HG02970 (cell line): Measurements from ENCODE around the gene TNS3.

Source experiments
- ATAC-seq: cut with Tn5 transposase; IDR thresholded peaks from one replicate; pipeline ENCODE4 v1.9.1; 2021; ENCODE audit warnings: mild to moderate bottlenecking, moderate library complexity, moderate number of reproducible peaks; ENCODE audit not compliant: unreplicated experiment, low FRiP score

TNS3 gene

DNA sequence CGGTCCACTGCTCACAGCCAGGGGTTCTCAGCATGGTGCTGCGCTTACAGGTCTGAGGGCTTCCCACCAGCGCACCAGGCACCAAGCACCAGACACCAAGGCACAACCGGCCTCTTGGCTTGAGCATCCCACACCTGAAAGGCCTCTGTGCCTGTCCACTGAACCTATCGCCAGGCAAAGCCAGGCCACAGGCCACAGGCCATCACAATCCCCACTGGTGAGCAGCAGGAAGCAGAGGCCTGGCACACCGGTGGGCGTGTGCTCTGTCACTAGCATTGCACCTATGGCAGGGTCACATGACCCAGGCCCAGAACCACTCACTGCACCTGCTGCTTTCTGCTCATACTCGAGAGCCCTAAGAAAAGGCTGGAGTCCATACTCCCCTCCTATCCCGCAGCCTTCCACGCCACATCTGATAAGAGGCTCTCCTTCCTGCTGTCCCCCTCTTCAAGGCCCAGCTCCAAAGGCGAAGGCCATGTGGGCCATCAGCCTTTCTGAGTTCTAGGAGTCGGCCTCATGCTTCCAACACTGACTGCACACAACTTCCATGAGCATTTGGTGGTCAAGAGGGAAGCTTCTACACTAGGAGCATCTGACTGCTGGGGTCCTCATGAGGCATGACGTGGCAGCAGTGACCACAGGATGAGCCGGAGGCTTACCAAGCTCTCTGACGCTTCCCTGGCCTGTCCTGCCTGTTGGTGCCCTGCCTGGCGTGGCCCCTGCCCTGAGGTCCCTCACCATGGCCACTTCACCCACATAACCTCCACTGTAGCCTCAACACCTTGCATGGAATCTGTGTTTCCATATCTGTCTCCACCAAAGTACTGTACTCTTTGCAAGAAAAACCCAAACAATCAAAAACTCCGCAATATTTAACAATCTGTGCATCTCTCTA, 166.3 kb downstream of the TNS3 start:
- ATAC-seq = no peak

DNA sequence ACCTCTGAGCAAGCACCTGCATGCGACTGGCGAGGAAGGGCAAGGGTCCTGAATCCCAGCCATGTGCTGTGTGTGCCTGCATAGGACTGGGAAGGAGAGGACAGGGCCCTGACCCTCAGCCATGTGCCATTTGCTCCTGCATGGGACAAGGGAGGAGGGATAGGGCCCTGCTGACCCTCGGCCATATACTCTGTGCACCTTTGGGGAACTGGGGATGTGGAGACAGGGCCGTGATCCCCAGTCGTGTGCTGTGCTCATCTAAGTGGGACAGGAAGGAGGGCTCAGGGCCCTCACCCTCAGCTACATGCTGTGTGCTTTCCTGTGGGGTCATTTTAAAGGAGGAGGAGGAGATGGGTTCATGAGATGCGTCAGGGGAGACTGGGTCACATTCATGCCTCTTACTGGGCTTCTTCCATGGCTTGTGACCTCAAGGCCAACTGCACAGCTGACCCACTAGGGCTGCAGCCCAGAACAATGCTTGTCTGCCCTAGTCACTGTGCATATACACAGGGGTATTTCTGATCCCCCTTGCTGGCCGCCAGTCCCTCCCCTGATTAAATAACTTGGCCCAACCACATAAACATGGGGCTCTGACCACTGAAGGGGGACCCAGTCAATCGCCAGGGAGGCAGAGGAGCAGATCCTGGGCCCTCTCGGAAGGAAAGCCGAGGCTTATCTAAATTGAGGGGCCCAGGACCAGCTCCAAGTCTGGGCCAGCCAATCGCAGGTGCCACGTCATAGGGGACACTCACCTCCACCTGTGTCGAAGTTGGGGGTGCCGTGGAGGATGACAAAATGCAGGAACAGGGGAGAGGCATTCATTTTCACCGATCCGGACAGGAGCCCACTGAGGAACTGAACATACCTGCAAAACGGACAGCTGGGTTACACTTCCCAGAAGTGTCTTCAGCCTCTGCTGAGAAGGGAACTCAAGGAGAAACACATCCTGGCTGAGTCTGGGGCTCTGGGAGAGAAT, 167.3 kb downstream of the TNS3 start:
- no peak for ATAC-seq

DNA sequence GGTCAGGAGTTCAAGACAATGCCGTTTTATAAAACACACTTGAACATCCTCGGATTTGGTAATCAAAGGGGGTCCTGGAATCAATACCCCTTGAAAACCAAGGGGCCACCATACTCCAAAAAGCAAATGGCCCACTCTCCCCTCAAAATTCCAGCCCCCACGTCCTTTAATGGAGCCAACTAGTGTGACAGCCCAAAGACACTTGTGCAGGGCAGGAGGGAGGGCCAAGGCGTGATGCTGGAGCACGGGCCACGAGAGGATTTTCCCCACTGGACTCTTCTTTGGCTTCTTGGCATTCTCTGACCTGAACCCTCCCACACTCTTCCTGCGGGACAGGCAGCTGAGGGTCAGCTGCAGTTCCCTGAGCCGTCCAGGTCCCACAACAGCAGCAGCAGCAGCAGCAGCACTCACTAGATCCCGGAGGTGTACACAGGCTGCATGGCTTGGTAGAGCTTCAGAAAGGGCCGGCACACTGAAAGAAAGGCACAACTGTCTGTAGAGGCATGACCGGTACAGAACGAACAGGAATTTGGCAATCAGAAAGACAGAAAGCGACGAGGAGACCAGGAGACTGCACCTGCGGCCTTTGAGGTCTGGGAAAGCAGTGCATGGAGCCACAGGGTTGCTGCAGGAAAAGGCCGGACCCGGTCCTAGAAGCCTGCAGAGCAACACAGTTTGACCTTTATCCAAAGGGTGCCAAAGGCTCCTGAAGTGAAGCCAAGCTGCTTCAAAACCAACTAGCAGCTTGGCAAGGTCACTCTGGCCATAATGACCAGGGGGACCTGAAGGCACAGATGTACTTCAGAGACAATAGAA, 168.2 kb downstream of the TNS3 start:
- no peak for ATAC-seq

DNA sequence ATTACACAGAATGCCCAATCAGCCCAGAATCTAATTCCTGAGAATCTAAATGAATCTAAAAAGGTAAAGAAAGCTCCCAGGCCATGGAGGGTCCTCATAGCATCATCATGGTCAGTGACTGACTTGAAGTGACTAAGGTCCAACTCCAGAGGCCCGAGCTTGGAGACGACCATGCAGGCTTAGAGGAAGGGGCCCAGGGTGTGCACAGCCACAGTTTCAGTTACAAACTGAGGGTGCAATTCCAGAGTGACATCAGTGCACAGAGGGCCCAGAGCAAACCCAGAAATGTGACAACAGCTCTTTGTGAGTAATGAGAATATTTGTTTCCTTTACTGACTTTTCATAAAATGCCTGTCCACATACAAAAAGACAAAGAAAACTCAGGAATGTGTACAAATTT, 170.0 kb downstream of the TNS3 start:
- ATAC-seq = no peak

DNA sequence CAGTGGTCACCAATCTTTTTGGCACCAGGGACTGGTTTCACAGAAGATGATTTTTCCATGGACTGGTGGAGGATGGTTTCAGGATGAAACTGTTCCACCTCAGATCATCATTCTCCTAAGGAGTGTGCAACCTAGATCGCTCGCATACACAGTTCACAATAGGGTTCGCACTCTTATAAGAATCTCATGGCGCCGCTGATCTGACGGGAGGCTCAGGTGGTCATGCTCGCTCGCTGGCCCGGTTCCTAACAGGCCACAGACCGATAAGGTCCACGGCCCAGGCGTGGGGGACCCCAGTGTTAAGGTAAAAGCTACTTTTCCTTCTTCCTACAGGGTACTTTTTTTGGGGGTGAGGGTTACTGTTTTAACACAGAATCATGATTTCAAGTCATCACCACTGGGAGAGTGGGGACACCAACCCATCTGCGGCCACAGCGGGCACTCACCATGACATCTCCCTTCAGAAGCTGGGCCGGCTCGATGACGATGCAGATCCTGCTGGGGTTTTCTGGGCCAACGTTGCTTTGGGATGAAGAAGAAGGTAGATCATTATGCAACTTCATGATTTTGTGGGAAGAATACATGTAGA, 170.5 kb downstream of the TNS3 start:
- ATAC-seq = no peak

DNA sequence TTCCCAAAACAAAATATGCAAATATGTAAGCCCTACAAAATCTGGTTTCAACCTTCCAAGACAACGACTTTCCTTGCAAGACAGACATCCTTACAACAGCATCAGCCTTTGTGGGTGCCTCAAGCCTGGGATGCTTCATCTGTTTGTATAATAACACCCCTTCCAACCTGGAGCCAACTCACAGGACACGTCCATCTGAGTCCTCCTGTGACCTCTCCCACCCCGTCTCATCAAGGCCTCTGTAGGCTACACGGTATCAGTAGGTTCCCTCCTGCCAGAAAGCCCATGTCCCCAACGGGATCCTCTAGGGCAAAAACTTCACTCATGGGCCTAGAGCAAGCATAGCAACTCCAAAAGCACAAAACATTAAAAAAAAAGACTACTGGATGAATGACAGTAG, 173.2 kb downstream of the TNS3 start:
- no peak for ATAC-seq

DNA sequence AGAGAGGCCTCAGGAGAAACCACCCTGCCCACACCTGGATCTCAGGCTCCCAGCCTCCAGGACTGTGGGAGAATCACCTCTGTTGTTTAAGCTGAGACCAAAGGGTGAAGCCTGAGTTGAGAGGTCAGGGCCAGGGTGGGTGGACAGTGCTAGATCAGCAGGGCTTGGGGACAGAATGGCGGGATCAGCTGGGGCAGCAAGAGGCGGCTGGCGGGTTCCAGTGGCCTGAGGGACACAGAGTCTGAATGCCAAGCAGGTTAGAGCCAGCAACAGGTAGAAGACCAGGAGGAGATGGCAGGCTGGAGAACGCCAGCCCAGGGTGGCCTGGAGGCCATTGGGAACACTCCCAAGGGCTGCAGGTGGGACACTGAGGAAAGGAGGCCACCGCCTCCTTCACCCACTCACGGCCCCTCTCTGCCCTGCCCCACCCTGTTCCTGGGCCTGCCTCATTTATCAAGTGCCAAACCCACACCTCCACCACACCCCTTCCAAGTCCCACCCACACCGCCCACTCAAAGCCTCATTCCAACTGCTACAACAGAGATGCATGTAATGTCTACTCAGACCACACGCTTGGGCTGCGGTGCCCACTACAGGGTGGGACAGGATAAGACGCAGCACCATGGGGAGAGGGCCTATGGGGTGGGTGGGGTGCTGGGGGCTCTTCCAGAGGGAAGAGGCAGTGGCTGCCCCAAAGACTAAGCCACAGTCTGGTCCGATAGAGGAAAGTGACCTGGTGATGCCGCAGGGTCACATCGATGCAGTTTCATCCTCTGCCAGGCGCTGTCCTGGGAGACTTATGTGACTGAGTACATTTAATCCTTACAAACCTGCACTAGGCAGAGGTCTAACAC, 173.9 kb downstream of the TNS3 start:
- no peak for ATAC-seq

DNA sequence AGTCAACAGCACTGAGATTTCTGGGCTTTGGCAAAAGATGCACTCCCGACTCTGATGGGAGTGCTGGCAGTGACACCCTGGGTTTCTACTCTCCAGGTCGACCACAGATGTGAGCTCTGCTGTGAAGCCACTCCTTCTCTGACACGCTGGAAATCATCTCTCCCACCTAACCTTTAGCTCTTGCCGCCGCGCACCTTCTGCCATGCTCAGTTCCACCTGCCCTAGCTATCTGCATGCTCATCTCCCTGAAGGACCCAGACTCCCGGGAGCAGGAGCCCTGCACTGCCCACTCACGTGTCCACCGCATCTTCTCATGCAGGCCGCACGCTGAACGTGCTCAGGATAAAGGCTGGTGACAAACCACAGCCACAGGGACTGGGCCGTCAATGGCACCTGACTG, 174.8 kb downstream of the TNS3 start:
- ATAC-seq = no peak

DNA sequence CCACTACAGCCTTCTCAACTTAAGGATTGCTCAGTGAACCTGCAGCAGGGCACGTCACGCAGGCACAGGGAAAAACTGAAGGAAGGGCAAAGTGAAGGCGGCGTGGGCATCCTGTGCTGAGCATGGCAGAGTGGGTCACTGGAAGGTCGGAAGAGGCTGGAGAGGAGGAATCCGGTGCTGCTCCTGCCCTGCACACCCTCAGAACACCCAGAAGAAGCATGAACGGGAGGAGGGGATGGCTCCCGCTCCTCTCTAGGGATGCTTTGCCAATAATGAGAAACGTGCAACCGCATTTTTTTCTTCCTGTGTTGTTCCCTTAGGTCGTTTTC, 175.1 kb downstream of the TNS3 start:
- no peak for ATAC-seq

DNA sequence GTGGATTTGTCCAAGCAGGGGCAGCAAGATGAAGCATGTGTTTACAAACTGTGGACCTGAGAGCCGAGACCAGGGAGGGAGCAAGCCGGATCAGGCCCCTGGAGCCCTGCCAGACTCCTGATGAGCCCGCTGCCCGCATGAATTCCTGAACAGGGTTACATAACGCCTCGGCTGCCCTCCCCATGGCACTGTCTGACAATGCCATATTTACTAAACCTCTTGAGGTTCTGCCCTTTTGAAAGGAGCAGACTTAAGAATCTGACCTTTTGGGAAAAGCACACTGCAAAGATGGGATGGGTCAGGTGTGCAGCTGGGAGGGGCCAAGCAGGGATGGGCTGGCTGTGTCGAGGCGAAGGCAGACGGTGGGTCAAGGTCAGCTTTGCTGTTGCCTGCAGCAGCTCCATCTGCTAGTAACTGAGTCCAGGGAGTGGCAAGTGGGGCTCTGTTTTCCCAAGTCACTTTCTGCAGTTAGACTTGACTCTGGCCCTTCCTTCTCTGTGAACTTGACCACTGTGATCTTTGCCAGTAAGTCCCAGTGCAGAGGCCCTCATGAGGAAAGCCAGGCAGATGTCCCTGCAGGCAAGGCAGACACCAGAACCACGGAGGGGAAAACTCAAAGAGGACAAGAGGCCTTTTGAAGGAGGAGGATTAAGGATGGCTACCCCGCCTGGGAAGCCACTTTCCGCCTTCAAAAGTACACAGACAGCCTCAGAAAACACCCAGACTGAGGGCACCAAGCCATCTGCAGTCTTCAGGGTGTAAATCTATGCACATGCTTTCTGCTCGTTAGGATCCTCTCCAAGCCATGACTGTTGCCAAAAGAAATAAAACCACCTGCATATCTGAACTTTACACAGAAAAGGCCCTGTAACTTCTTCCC, 175.8 kb downstream of the TNS3 start:
- ATAC-seq = no peak

DNA sequence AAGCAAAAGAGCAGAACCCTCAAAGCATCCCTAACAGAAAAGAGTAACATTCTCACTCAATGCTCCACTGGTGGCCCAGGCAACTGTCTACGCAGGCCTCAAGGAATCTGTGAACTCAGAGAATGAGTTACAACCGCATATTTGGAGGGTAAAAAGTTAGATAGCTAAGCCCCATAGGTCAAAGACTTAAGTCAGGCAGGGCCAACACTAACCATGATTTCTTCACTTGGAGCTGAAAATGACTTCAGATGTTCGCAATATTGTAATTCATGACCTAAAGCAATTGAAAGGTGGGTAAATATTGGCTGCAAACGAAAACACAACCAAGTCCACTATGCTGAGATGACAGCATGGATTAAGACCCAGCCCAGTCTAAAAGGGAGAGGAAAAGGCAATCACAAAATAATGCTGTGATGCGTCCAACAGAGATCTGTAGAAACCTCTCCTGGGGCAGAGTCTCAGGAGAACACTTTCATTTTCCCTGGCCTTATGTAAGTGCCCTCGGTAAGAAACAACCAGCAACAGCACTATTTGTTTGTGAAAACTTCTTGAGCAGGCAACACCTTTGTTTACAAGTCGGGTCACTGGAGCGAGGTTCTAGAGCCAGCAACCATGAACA, 176.5 kb downstream of the TNS3 start:
- no peak for ATAC-seq

DNA sequence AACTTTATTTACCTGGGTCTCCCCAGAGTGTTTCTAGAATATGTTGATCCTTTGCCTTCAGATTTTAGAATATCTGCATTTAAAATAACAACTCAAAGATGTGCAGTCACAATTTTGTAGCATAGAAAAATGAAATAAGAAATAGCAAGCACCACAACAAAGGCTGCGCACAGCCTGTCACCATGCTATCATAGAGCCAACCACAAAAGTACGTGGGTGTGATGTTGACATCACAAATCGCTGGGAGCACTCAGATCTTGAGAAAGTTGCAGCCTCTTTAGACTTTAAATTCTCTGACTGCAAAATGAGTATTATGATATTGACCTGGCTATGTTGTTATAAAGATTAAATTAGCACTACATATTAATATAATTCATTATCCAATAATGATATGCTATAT, 177.9 kb downstream of the TNS3 start:
- ATAC-seq = no peak

DNA sequence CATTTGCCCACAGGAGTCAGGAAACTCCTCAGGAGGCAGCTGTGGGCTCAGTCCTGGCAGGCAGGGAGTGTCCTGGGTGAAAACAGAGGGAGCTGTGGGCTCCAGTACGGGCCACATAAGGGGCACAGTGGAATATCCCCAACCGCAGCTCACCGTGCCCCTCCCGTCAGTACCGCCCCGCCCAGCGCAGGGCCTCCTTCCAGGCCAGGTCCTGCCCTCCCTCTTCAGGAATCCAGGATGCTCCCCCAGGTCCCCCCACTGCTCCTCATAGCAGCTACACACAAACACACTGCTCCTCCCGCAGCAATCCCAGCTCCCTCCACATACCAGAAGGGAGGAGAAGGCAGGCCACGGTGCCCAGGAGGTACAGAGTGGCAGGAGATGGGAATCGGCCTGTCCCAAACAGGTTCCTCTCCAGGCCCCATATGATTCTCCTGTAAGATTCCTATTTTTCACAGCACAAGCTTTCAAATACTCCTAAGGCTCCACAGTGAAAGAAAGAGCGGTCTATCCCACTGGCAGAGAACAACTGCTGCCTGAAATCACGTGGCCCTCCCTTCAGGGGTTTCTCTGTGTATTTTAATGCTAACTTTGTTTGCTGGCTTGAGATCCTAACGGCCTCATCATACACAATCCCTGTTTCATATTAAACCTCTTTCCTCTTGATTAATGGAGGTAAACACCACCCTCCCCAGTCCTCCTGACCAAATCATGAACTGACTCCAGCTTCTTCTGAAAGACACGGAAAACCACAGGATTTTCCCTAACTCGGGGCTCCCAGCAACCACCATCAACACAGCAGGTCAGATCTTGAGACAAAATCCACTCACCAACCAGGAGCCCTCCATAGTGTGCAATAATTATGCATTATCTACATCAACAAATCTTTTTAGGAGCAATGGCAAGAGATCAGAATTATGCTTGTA, 178.7 kb downstream of the TNS3 start:
- ATAC-seq = no peak

DNA sequence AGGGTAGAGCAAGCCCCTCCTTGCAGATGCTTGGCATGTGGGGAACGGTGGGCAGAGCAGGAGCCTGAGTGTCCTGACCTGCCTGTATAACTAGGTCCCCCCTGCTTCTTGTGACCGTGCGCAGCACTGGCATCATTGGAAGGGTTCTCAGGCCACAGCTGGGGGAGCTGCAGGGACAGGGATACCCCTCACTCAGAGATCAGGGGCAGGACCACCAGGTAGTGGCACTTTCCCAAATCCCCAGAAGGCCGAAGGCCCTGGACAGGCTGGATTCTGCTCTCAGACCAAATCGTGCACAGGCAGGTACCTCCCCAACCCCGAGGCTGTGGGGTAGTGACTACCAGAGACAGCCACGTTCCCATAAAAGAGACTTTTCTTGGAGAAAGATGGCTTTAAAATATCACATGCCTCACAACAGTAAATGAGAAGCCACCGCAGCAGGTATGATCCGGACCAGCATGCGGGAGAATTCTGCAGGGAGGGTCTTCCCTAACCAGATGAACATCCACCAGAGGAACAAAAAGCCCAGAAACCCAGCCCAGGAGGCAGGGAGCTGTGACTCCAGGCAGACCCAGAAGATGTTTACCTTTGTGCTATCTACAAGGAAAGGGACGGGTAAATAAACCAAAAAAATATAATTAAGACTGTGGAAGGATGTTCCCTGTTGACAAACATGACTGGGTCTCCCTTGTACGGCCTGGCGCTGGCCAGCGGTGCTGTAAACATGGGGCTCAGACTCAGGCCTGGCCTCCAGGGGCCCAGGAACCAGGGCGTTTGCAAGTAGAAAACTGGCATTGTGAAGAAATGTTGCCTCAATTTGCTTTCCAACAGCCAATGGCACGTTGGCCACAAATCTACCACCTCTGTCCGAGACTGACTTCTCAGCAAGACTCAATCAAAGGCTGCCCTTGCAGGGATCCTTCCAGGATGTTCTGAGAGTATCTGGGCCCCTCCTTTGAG, 180.0 kb downstream of the TNS3 start:
- ATAC-seq = no peak

DNA sequence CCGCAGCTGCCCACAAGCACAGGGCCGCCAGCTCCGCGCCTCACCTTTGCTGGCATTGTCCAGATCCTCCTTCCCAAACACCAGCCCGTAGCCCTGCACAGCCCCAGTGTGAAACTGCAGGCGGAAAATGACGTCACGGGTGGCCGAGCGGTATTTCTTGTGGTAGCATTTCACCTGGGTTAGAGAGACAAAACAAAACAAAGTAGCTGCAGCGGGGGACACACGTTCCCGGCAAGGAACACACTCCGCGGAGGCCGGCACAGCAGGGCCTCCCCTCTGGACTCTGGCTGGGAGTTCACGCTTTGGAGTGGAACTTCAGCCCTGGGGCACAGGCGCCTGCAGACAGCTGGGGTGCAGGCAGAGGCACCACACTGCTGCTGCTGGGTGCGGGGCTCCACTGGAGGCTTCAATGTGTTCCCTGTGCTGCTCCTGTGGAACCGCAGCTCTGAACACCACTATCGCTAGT, 181.1 kb downstream of the TNS3 start:
- ATAC-seq = no peak

DNA sequence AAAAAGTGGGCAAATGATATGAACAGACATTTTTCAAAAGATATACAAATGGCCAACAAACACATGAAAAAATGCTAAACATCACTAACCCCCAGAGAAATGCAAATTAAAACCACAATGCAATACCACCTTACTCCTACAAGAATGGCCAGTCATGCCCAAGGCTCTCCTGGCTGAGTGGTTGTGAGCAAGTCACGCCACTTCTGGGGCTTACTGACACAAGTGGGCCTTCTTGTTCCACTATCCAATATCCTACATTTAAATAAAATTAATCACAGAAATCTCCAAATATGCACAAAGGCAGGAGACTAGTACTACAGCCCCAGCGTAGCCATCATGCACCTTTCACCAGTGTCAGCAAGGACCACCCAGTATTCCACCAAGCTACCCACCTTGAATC, 181.9 kb downstream of the TNS3 start:
- ATAC-seq = no peak
